Measurements from ENCODE around the gene PLGLB2. TPM values are rescaled to one million over a fixed set of nuclear protein-coding genes. Genes with fewer than 3 reads are reported as not detected.
"Not testable (repeated sequence)": the region's sequence is repeated elsewhere in the genome, so short reads cannot be mapped to it uniquely, and the experiment has no call there.

Gene PLGLB2
- total RNA-seq = 1.3 and 2.1 TPM in 2 replicates
- polyA plus RNA-seq = 0.68 and 0.98 TPM in 2 replicates
- polyA plus RNA-seq (2011; cell fraction: cytosol; rRNA removed) = 0.11 and 0.34 TPM in 2 replicates
- polyA plus RNA-seq (2011; cell fraction: nucleus; rRNA removed) = 4.3 and 6.3 TPM in 2 replicates
- 0.45 and 0.90 TPM in 2 replicates for polyA plus RNA-seq (2012)
- polyA minus RNA-seq = 1.9 and 3.0 TPM in 2 replicates
- polyA minus RNA-seq (2011; cell fraction: cytosol; rRNA and poly(A)+ RNA removed) = not detected
- polyA minus RNA-seq (2011; cell fraction: nucleus; rRNA and poly(A)+ RNA removed) = 5.8 and 13.2 TPM in 2 replicates
- percentile 34 among the genes with signal in this experiment for Bru-seq, nascent RNA
- BruChase-seq, experiment 1, labeled RNA remaining after a 6-hour chase = percentile 57 among the genes with signal in this experiment
- BruChase-seq, experiment 2, labeled RNA remaining after a 2-hour chase = percentile 50 among the genes with signal in this experiment
- long read RNA-seq, partial matches to known transcripts = 0 of 1 reads
- long read RNA-seq, other reads (novel, unspliced or antisense) = 0 of 1 reads

DNA sequence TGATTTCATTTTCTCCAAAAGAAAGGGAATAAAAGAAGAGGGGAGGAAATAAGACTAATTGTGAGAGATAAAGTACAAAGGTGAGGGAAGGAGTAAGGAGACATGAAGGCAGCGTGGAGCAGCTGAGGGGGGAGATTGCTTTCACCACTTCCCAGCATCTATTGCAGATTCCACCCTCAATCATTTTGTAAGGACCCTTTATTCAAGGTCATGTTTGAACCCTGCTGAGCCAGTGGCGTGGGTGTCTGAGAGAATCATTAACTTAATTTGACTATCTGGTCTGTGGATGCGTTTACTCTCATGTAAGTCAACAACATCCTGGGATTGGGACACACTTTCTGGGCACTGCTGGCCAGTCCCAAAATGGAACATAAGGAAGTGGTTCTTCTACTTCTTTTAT, at the start of gene PLGLB2:
Gene PLGLB2 (plus strand): TSS at position 297 of the 400 bp plus-strand sequence. CDS start 67 bp downstream, at position 364.
- FAIRE-seq; H3K27me3 ChIP-seq (ENCODE audit: control insufficient read depth in 2 of 2, insufficient read depth in 2 of 2, low read length in 2 of 2); BruUV-seq (replicated peaks); H3K27ac ChIP-seq (ENCODE audit: insufficient read depth, low read depth, low read length); H3K79me2 ChIP-seq (ENCODE audit: control insufficient read depth, insufficient read depth, low read length); H3K9me3 ChIP-seq (replicated peaks; ENCODE audit: control insufficient read depth, insufficient read depth, low read length); H3K4me2 ChIP-seq (ENCODE audit: insufficient read depth, low read length); H3K4me3 ChIP-seq (replicated peaks in 1 of 3; ENCODE audit: insufficient read depth in 1 of 3, low read depth in 1 of 3, low read length in 3 of 3); dilution Hi-C loops (cut with MboI; ENCODE audit: extremely low pct_ligation_motif_present, low sequenced_read_pairs); POLR2A ChIA-PET; H3K9ac ChIP-seq (replicated peaks; ENCODE audit: extremely low read depth, insufficient read depth, low read length); H3K9me1 ChIP-seq (replicated peaks; ENCODE audit: control insufficient read depth, extremely low read depth, insufficient read depth, low read length); H2AFZ ChIP-seq (ENCODE audit: low read depth, low read length); H4K20me1 ChIP-seq (replicated peaks; ENCODE audit: control insufficient read depth, extremely low read depth, insufficient read depth, low read length); DNase-seq (ENCODE audit: low read depth, low spot score); intact Hi-C loops (cut with micrococcal nuclease); H3K4me1 ChIP-seq (ENCODE audit: control insufficient read depth, extremely low read depth, insufficient read depth, low read length); H3K36me3 ChIP-seq (ENCODE audit: control insufficient read depth in 2 of 2, extremely low read depth in 1 of 2, insufficient read depth in 2 of 2, low read length in 2 of 2); CTCF ChIA-PET: not testable (repeated sequence)

DNA sequence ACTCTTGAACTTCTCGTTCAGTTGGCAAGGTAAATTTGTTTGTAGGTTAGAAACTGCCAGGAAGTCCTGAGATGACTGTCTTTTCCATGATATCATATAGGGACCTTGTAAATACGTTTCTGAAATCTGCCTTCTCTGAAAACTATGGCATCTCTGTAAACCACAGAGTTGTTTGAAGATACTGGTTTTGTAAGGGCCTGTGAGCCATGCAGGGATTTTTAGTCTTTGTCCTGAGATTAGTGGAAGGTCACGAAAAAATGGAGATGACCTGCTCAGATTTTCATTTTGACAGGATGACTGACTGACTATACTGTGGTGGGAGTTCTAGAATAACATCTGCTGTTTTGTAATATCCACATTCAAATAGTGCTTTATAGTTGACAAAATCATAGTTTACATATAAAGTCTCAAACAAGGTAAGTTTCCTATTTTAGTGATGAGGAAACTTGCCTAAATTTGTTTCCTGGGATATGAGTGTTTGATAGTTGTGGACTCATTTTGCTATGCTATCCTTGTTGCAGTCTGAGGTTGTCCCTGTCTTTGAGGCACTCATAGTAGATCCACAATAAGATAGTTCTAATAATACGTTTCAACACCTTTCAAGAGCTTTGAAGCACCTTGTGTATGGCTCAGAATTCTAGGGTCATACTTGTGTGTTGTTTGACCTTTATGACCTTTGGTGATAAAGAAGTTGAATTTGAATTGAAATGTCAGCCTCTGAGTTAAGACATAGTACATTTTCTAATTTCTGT, 43.1 kb upstream of the PLGLB2 start:
- H3K9me1 ChIP-seq (replicated peaks; ENCODE audit: control insufficient read depth, extremely low read depth, insufficient read depth, low read length); FAIRE-seq; BruUV-seq (replicated peaks); H3K36me3 ChIP-seq (ENCODE audit: control insufficient read depth in 2 of 2, extremely low read depth in 1 of 2, insufficient read depth in 2 of 2, low read length in 2 of 2); H3K4me3 ChIP-seq (replicated peaks in 1 of 3; ENCODE audit: insufficient read depth in 1 of 3, low read depth in 1 of 3, low read length in 3 of 3); H3K4me2 ChIP-seq (ENCODE audit: insufficient read depth, low read length); H4K20me1 ChIP-seq (replicated peaks; ENCODE audit: control insufficient read depth, extremely low read depth, insufficient read depth, low read length); H2AFZ ChIP-seq (ENCODE audit: low read depth, low read length); H3K79me2 ChIP-seq (ENCODE audit: control insufficient read depth, insufficient read depth, low read length); intact Hi-C loops (cut with micrococcal nuclease); DNase-seq (ENCODE audit: low read depth, low spot score); CTCF ChIA-PET; H3K27me3 ChIP-seq (ENCODE audit: control insufficient read depth in 2 of 2, insufficient read depth in 2 of 2, low read length in 2 of 2); H3K27ac ChIP-seq (ENCODE audit: insufficient read depth, low read depth, low read length); POLR2A ChIA-PET; H3K9ac ChIP-seq (replicated peaks; ENCODE audit: extremely low read depth, insufficient read depth, low read length); H3K4me1 ChIP-seq (ENCODE audit: control insufficient read depth, extremely low read depth, insufficient read depth, low read length); H3K9me3 ChIP-seq (replicated peaks; ENCODE audit: control insufficient read depth, insufficient read depth, low read length); dilution Hi-C loops (cut with MboI; ENCODE audit: extremely low pct_ligation_motif_present, low sequenced_read_pairs): not testable (repeated sequence)

- dilution Hi-C loops (cut with MboI; ENCODE audit: extremely low pct_ligation_motif_present, low sequenced_read_pairs); H2AFZ ChIP-seq (ENCODE audit: low read depth, low read length); BruUV-seq (replicated peaks); intact Hi-C loops (cut with micrococcal nuclease); POLR2A ChIA-PET; H4K20me1 ChIP-seq (replicated peaks; ENCODE audit: control insufficient read depth, extremely low read depth, insufficient read depth, low read length); FAIRE-seq; H3K4me1 ChIP-seq (ENCODE audit: control insufficient read depth, extremely low read depth, insufficient read depth, low read length); H3K27me3 ChIP-seq (ENCODE audit: control insufficient read depth in 2 of 2, insufficient read depth in 2 of 2, low read length in 2 of 2); H3K9me3 ChIP-seq (replicated peaks; ENCODE audit: control insufficient read depth, insufficient read depth, low read length); DNase-seq (ENCODE audit: low read depth, low spot score); H3K9ac ChIP-seq (replicated peaks; ENCODE audit: extremely low read depth, insufficient read depth, low read length); H3K4me2 ChIP-seq (ENCODE audit: insufficient read depth, low read length); H3K9me1 ChIP-seq (replicated peaks; ENCODE audit: control insufficient read depth, extremely low read depth, insufficient read depth, low read length); H3K4me3 ChIP-seq (replicated peaks in 1 of 3; ENCODE audit: insufficient read depth in 1 of 3, low read depth in 1 of 3, low read length in 3 of 3); H3K36me3 ChIP-seq (ENCODE audit: control insufficient read depth in 2 of 2, extremely low read depth in 1 of 2, insufficient read depth in 2 of 2, low read length in 2 of 2); H3K79me2 ChIP-seq (ENCODE audit: control insufficient read depth, insufficient read depth, low read length); CTCF ChIA-PET; H3K27ac ChIP-seq (ENCODE audit: insufficient read depth, low read depth, low read length): not testable (repeated sequence)
Measured at GRCh38 chr2:87708368-87708767, 39.5 kb upstream of the PLGLB2 start.

GRCh38 chr2:87727940-87728599, 19.8 kb upstream of the PLGLB2 start:
- H3K4me2 ChIP-seq (ENCODE audit: insufficient read depth, low read length); H3K9me3 ChIP-seq (replicated peaks; ENCODE audit: control insufficient read depth, insufficient read depth, low read length); POLR2A ChIA-PET; CTCF ChIA-PET; BruUV-seq (replicated peaks); FAIRE-seq; DNase-seq (ENCODE audit: low read depth, low spot score); H3K79me2 ChIP-seq (ENCODE audit: control insufficient read depth, insufficient read depth, low read length); H3K4me1 ChIP-seq (ENCODE audit: control insufficient read depth, extremely low read depth, insufficient read depth, low read length); H2AFZ ChIP-seq (ENCODE audit: low read depth, low read length); intact Hi-C loops (cut with micrococcal nuclease); H3K27me3 ChIP-seq (ENCODE audit: control insufficient read depth in 2 of 2, insufficient read depth in 2 of 2, low read length in 2 of 2); dilution Hi-C loops (cut with MboI; ENCODE audit: extremely low pct_ligation_motif_present, low sequenced_read_pairs); H3K36me3 ChIP-seq (ENCODE audit: control insufficient read depth in 2 of 2, extremely low read depth in 1 of 2, insufficient read depth in 2 of 2, low read length in 2 of 2); H3K9me1 ChIP-seq (replicated peaks; ENCODE audit: control insufficient read depth, extremely low read depth, insufficient read depth, low read length); H3K4me3 ChIP-seq (replicated peaks in 1 of 3; ENCODE audit: insufficient read depth in 1 of 3, low read depth in 1 of 3, low read length in 3 of 3); H4K20me1 ChIP-seq (replicated peaks; ENCODE audit: control insufficient read depth, extremely low read depth, insufficient read depth, low read length); H3K9ac ChIP-seq (replicated peaks; ENCODE audit: extremely low read depth, insufficient read depth, low read length); H3K27ac ChIP-seq (ENCODE audit: insufficient read depth, low read depth, low read length): not testable (repeated sequence)

Data from endothelial cell of umbilical vein (primary cell).